ENCODE data around the gene CCNL2. TPM values are rescaled to one million over a fixed set of nuclear protein-coding genes. Genes with fewer than 3 reads are reported as not detected.

The CCNL2 gene
- total and polyA plus RNA-seq, 2 experiments from 2014 or later, result 115 to 146 TPM

DNA sequence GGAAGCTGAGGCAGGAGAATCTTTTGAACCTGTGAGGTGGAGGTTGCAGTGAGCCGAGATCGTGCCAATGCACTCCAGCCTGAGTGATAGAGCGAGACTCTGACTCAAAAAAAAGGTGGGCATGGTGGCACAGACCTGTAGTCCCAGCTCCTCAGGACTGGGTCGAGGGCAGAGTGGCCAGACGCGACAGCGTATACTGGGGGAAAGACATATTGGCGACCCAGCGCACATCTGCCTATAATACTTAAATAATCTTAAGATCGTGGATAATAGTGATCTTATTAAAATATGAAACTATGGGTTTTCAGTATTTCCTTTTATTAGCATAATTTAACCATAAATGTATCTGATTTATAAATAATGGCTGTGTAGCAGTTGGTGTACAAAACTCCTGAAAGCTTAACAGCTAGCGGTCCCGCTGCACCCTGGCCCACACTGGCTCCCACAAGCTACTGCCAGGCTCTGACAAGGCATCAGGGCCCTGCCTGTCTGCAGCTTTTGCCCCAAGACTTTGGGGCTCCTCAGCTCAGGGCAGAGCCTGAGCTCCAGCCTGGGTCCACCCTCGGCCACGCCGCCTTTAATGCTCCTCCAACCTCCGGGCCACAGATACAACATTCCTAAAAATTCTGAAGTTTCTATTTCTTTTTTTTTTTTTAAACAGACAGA is 21.5 kb downstream of the CCNL2 start (continued):
- TF ChIP-seq, protein P1, sequence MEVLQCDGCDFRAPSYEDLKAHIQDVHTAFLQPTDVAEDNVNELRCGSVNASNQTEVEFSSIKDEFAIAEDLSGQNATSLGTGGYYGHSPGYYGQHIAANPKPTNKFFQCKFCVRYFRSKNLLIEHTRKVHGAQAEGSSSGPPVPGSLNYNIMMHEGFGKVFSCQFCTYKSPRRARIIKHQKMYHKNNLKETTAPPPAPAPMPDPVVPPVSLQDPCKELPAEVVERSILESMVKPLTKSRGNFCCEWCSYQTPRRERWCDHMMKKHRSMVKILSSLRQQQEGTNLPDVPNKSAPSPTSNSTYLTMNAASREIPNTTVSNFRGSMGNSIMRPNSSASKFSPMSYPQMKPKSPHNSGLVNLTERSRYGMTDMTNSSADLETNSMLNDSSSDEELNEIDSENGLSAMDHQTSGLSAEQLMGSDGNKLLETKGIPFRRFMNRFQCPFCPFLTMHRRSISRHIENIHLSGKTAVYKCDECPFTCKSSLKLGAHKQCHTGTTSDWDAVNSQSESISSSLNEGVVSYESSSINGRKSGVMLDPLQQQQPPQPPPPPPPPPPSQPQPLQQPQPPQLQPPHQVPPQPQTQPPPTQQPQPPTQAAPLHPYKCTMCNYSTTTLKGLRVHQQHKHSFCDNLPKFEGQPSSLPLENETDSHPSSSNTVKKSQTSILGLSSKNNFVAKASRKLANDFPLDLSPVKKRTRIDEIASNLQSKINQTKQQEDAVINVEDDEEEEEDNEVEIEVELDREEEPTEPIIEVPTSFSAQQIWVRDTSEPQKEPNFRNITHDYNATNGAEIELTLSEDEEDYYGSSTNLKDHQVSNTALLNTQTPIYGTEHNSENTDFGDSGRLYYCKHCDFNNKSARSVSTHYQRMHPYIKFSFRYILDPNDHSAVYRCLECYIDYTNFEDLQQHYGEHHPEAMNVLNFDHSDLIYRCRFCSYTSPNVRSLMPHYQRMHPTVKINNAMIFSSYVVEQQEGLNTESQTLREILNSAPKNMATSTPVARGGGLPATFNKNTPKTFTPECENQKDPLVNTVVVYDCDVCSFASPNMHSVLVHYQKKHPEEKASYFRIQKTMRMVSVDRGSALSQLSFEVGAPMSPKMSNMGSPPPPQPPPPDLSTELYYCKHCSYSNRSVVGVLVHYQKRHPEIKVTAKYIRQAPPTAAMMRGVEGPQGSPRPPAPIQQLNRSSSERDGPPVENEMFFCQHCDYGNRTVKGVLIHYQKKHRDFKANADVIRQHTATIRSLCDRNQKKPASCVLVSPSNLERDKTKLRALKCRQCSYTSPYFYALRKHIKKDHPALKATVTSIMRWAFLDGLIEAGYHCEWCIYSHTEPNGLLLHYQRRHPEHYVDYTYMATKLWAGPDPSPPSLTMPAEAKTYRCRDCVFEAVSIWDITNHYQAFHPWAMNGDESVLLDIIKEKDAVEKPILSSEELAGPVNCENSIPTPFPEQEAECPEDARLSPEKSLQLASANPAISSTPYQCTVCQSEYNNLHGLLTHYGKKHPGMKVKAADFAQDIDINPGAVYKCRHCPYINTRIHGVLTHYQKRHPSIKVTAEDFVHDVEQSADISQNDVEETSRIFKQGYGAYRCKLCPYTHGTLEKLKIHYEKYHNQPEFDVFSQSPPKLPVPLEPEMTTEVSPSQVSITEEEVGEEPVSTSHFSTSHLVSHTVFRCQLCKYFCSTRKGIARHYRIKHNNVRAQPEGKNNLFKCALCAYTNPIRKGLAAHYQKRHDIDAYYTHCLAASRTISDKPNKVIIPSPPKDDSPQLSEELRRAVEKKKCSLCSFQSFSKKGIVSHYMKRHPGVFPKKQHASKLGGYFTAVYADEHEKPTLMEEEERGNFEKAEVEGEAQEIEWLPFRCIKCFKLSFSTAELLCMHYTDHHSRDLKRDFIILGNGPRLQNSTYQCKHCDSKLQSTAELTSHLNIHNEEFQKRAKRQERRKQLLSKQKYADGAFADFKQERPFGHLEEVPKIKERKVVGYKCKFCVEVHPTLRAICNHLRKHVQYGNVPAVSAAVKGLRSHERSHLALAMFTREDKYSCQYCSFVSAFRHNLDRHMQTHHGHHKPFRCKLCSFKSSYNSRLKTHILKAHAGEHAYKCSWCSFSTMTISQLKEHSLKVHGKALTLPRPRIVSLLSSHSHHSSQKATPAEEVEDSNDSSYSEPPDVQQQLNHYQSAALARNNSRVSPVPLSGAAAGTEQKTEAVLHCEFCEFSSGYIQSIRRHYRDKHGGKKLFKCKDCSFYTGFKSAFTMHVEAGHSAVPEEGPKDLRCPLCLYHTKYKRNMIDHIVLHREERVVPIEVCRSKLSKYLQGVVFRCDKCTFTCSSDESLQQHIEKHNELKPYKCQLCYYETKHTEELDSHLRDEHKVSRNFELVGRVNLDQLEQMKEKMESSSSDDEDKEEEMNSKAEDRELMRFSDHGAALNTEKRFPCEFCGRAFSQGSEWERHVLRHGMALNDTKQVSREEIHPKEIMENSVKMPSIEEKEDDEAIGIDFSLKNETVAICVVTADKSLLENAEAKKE (CRISPR knock-in tag; IDR thresholded peaks at IDR 0.05), result no peak
- TF ChIP-seq STAT1 (IDR thresholded peaks at IDR 0.05; ENCODE audit: unreplicated experiment), result no peak
- no peak for TF ChIP-seq EZH2 (IDR thresholded peaks at IDR 0.05; ENCODE audit: low read depth, unreplicated experiment)
- no peak for TF ChIP-seq EZH2phosphoT487 (IDR thresholded peaks at IDR 0.05; ENCODE audit: unreplicated experiment)
- TF ChIP-seq POLR2AphosphoS5 (IDR thresholded peaks at IDR 0.05; ENCODE audit: low read depth), result no peak
- TF ChIP-seq ZNF331 (CRISPR knock-in tag; IDR thresholded peaks at IDR 0.05; ENCODE audit: low read depth), result no peak
- TF ChIP-seq JUNB (IDR thresholded peaks at IDR 0.05; ENCODE audit: unreplicated experiment), result no peak

DNA sequence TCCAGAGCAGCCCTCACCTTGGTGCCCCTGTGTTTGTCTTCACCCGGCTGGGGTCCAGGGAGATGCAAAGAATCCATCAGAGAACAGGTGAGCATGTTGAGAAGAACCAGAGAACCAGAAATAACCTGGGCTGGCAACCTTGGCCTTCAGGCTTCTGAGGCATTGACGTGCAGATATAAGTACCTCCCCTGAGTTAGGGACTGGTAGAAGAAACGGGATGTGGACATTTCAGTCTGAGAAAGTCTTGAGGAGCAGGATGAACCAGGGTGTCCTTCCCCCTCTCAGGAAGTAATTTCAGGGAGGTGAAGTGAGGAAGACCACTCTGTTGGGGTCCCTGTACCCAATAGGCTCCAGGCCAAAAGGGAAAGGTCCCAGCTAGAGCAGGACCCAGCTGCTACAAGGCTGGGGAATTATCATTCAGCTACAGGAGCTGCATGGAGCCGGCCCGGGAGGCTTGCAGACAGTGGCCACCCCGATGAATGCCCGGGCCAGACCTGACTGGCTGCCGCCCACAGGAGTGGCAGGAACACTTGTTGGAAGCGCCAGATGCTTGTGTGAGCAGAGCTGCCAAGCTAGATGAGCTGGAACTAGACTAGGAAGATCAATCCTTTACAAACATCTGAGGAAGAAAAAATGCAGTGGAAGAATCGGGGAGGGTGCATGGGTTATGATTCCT is 22.4 kb downstream of the CCNL2 start:
- no peaks in the 10 kb centered on the region; the same call in 2 of the 3 replicates for H3K9me3 Mint-ChIP-seq
- no peak for DNase-seq (ENCODE audit: low spot score)
- Histone ChIP-seq H3K27ac (ENCODE audit: low read depth) (peak overlapping the region; percentile 94; the same call in 1 of the 2 replicates), H3K27me3 (ENCODE audit: insufficient read depth) (no peaks in the 10 kb centered on the region), H3K36me3 (ENCODE audit: insufficient read depth) (no peaks in the 10 kb centered on the region), H3K4me1 (ENCODE audit: insufficient read depth) (peaks cover 9% of the 10 kb centered on the region), H3K4me3 (no peak overlapping the region), H3F3A (replicated peaks; ENCODE audit: low read depth) (peaks cover 19% of the 10 kb centered on the region), H4K20me1 (replicated peaks; ENCODE audit: insufficient read depth) (peaks cover 12% of the 10 kb centered on the region), H2AFZ (no peak overlapping the region), H3K4me2 (peak overlapping the region; percentile 72; the same call in 1 of the 2 replicates), H3K9me2 (ENCODE audit: insufficient read depth) (no peaks in the 10 kb centered on the region), H3K79me2 (replicated peaks; ENCODE audit: insufficient read depth) (peaks cover 21% of the 10 kb centered on the region)
- peak overlapping the region; percentile 90 for H3K4me3 Mint-ChIP-seq
- peaks cover 7% of the 10 kb centered on the region for H3K4me1 Mint-ChIP-seq
- no peak for ATAC-seq
- H3K27me3 Mint-ChIP-seq (ENCODE audit: insufficient read depth, low read depth, poor library complexity), result peaks cover 5% of the 10 kb centered on the region
- peaks cover 9% of the 10 kb centered on the region; the same call in 2 of the 3 replicates for H3K36me3 Mint-ChIP-seq (ENCODE audit: low read depth)
- peak overlapping the region; percentile 83; the same call in 1 of the 2 replicates for H3K27ac Mint-ChIP-seq
- TF ChIP-seq, protein P2, sequence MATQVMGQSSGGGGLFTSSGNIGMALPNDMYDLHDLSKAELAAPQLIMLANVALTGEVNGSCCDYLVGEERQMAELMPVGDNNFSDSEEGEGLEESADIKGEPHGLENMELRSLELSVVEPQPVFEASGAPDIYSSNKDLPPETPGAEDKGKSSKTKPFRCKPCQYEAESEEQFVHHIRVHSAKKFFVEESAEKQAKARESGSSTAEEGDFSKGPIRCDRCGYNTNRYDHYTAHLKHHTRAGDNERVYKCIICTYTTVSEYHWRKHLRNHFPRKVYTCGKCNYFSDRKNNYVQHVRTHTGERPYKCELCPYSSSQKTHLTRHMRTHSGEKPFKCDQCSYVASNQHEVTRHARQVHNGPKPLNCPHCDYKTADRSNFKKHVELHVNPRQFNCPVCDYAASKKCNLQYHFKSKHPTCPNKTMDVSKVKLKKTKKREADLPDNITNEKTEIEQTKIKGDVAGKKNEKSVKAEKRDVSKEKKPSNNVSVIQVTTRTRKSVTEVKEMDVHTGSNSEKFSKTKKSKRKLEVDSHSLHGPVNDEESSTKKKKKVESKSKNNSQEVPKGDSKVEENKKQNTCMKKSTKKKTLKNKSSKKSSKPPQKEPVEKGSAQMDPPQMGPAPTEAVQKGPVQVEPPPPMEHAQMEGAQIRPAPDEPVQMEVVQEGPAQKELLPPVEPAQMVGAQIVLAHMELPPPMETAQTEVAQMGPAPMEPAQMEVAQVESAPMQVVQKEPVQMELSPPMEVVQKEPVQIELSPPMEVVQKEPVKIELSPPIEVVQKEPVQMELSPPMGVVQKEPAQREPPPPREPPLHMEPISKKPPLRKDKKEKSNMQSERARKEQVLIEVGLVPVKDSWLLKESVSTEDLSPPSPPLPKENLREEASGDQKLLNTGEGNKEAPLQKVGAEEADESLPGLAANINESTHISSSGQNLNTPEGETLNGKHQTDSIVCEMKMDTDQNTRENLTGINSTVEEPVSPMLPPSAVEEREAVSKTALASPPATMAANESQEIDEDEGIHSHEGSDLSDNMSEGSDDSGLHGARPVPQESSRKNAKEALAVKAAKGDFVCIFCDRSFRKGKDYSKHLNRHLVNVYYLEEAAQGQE (IDR thresholded peaks at IDR 0.05; ENCODE audit: unreplicated experiment), result no peak
- TF ChIP-seq ZNF331 (CRISPR knock-in tag; IDR thresholded peaks at IDR 0.05; ENCODE audit: low read depth) (no peak), NANOG (IDR thresholded peaks at IDR 0.05; ENCODE audit: borderline replicate concordance) (no peak), EZH2phosphoT487 (IDR thresholded peaks at IDR 0.05; ENCODE audit: unreplicated experiment) (no peak), STAT1 (IDR thresholded peaks at IDR 0.05; ENCODE audit: unreplicated experiment) (no peak), ZNF114 (CRISPR knock-in tag; IDR thresholded peaks at IDR 0.05) (no peak), JUNB (IDR thresholded peaks at IDR 0.05; ENCODE audit: unreplicated experiment) (no peak), EZH2 (IDR thresholded peaks at IDR 0.05; ENCODE audit: low read depth, unreplicated experiment) (no peak)
- TF ChIP-seq, protein P3, sequence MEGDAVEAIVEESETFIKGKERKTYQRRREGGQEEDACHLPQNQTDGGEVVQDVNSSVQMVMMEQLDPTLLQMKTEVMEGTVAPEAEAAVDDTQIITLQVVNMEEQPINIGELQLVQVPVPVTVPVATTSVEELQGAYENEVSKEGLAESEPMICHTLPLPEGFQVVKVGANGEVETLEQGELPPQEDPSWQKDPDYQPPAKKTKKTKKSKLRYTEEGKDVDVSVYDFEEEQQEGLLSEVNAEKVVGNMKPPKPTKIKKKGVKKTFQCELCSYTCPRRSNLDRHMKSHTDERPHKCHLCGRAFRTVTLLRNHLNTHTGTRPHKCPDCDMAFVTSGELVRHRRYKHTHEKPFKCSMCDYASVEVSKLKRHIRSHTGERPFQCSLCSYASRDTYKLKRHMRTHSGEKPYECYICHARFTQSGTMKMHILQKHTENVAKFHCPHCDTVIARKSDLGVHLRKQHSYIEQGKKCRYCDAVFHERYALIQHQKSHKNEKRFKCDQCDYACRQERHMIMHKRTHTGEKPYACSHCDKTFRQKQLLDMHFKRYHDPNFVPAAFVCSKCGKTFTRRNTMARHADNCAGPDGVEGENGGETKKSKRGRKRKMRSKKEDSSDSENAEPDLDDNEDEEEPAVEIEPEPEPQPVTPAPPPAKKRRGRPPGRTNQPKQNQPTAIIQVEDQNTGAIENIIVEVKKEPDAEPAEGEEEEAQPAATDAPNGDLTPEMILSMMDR (conservative IDR thresholded peaks at IDR 0.05; ENCODE audit: low read depth in 2 of 2), result no peak
